Upper lobe of left lung (tissue), 4 donors: ENCODE measurements around the gene LHFPL2.

Source experiments
- POLR2A ChIP-seq, 4 donors: fragments of 450-650 bp; IDR thresholded peaks; one replicate each; pipeline ENCODE4 v1.5.1; 2016 to 2017; ENCODE audit warnings: antibody characterized with exemption in 4 of 4, mild to moderate bottlenecking in 2 of 4
- TF ChIP-seq, protein P1 (sequence below), 6 experiments: fragments of 450-650 bp in 4 of 6; fragments of 200-600 bp in 2 of 6; sonication (generic) in 2 of 6; IDR thresholded peaks; one replicate each; pipeline ENCODE4 v1.5.1; 2016 to 2019; ENCODE audit warnings: antibody characterized with exemption in 6 of 6

DNA sequence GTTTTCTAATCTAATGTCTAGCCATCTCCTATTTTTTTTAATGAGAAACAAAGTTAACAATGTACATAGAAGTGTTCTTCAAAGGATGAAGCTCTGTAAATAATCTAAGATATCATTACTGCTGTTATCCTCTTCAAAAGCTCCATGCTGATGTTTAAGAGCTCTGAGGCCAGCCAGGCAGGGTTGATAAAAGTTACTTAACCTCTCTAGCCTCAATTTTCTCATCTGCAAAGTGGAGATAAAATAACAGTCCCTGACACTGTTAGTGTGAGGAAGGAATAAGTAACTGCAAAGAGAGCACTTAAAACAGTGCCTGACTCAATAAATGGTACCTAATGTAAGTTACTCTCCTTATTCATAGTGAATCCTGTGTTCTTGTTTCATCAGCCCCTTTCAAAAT lies 60.1 kb downstream of the LHFPL2 start:
- TF ChIP-seq, protein P1, sequence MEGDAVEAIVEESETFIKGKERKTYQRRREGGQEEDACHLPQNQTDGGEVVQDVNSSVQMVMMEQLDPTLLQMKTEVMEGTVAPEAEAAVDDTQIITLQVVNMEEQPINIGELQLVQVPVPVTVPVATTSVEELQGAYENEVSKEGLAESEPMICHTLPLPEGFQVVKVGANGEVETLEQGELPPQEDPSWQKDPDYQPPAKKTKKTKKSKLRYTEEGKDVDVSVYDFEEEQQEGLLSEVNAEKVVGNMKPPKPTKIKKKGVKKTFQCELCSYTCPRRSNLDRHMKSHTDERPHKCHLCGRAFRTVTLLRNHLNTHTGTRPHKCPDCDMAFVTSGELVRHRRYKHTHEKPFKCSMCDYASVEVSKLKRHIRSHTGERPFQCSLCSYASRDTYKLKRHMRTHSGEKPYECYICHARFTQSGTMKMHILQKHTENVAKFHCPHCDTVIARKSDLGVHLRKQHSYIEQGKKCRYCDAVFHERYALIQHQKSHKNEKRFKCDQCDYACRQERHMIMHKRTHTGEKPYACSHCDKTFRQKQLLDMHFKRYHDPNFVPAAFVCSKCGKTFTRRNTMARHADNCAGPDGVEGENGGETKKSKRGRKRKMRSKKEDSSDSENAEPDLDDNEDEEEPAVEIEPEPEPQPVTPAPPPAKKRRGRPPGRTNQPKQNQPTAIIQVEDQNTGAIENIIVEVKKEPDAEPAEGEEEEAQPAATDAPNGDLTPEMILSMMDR (IDR thresholded peaks at IDR 0.05) = no peak
- no peak for TF ChIP-seq POLR2A (IDR thresholded peaks at IDR 0.05)
